Measurements from ENCODE around the gene RNF34.

GRCh38 chr12:121470751-121471150, 70.8 kb downstream of the RNF34 start:
- TF ChIP-seq TAF1 (IDR thresholded peaks at IDR 0.05; ENCODE audit: borderline replicate concordance, insufficient read depth, low read length): no peak
- TF ChIP-seq POLR2AphosphoS5 (IDR thresholded peaks at IDR 0.05; ENCODE audit: low read depth, low read length): no peak
- TF ChIP-seq SIN3A (IDR thresholded peaks at IDR 0.05; ENCODE audit: borderline replicate concordance, insufficient read depth, low read length): no peak
- TF ChIP-seq REST (IDR thresholded peaks at IDR 0.05; ENCODE audit: insufficient read depth in 1 of 2, low read depth in 2 of 2, low read length in 2 of 2): no peak

Measured in PFSK-1 (cell line).